NCI-H446 treated with DMSO at 0.1 percent for 48 hours (cell line): ENCODE results near the gene PTX4.
"Not testable (repeated sequence)": the region's sequence is repeated elsewhere in the genome, so short reads cannot be mapped to it uniquely, and the experiment has no call there.

Source experiments
- DNase-seq: peaks from one replicate; lab custom pipeline; 2025; lab: John Stamatoyannopoulos, UW

The PTX4 gene

DNA sequence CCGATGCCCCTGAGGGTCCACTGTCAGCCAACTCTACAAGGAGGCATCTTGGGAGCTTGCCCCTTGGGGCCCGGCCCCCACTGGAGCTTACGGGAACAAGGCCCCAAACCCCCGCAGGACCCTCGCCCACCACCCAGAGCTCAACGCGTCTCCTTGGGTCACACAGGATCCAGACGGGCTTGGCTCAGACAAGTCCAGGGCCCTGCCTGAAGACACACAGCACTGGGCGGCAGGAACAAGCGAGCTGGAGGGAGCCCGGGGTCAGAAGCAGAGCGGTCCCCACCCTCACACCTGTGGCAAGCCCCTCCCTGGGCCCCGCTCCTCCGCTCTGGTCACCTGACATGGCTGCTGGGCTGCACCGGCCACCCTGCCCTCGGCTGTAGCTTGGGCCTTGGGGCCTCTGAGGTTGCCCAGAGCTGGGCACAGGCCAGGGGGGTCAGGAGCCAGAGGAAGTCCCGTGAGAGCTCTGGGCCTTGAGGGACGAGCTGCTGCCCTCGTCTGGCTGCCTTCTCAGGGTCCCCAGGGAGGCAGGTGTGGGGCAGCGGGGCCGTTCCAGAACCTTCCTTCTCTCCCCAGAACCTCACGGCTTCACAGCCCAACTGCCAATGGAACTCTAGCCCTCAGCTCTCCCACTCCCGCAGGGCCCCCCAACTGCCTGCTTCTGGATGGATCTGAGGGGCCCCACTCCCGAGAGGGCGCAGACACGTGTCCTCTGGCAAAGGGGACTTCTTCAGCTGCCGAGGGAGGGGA, 44.6 kb downstream of the PTX4 start, which contains the start of gene CCDC154:
Gene CCDC154, minus strand, starts transcription at position 577 of the 750 bp plus-strand sequence. Its CDS starts 234 bp downstream, at position 343.
- DNase-seq, result no peak

DNA sequence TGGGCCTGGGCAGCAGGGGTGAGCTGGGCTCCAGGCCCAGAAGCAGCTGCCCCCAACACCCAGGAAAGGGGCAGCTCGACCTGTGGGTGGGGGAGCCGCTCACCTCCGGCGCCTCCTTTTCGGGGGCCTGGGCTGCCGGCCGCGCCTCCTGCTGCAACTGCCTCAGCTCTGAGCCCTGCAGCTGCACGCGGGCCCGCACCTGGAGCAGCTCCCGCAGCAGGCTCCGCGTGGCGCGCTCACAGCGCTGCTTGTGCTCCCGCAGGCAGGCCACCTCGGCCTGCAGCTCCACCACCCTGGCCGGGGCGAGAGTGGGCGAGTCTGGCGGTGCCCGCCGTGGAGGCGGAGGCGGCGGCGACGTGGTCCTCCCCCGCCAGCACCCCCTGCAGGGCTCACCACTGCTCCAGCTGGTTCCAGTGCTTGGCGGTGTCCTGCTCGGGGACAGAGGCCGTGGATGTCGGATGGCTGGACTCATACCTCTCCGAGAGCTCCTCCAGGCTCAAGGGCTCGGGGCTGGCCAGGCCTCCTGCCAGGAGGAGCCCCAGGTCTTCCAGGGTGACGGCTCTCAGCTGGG, 45.3 kb downstream of the PTX4 start:
- DNase-seq, result no peak

DNA sequence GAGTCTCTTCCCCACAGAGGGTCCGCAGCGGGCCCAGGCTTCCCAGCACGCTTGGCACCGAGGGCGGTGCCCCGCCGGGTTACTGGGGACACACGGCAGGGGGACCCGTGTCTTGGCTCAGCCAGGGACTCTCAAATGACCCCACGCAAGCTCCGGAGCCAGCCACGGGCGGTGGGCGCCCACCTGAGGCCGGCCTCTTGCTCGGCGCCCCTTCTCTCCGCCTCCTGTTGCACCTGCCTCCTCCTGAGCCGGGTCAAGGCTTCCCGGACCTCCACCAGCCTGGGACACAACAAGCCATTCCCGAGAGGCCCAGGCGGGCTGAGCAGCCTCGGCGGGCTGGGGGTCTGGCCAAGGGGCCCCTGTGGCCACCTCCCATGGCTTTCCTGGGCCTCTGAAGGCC, 46.0 kb downstream of the PTX4 start:
- DNase-seq, result no peak

DNA sequence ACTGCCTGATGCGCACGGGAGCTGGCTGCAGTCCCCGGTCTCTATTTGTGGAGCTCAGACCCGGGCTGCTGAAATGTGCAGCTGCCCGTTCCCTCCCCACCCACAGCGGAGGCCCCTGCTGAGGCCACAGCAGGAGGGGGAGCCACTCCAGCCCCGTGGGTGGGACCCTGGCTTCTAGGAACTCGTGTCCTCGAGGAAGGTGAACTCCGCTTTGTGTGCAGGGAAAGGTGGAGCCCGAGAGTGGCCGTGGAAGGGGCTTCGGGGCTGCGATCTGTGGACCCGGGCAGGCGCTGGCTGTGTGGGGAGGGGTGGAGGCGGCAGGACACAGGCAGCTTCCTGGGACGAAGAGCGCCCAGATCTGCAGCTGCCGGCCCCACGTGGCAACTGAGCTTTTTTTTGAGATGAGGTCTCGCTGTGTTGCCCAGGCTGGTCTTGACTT, 47.3 kb downstream of the PTX4 start:
- DNase-seq, result no peak

DNA sequence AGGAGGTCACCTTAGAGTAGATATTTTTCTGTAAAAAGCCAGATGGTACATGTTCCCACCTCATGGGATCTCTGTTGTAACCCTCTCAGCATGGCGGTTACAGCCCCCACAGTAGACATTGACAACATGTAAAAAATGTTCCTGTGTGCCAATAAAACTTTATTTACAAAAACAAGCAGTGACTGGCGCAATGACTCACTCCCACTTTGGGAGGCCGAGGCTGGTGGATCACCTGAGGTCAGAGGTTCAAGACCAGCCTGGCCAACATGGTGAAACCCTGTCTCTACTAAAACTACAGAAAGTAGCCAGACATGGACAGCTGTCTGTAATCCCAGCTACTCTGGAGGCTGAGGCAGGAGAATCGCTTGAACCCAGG, 49.1 kb downstream of the PTX4 start:
- DNase-seq, result not testable (repeated sequence)

DNA sequence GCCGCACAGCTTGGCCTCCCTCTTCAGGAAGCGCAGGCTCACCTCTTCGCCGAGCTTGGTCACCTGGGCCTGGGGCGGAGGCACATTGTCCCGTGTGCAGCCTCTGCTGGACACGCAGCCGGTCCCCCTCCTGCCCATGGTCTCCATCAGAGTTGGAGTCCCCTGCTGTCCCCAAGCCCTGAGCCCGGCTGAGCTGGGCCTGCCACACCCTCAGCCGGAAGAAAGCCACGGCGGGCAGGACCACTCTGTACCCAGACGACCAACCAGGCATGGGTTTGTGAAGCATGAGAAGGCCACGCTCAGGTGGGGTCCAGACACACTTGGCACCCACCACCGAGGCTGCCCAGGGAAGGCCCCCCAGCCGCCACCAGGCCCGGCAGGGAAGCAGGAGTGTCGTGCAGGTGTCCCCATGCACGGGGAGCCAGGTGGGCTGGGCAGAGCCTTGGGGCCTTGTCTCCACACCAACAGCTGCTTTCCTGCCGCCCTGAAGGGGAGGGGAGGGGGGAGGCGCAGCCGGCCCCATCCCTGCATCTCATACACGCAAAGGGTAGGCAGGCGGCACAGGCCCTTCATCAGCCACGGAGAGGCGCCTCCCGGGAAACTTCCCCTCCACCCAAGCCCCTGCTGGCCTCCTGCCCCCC, 49.6 kb downstream of the PTX4 start:
- no peak for DNase-seq

DNA sequence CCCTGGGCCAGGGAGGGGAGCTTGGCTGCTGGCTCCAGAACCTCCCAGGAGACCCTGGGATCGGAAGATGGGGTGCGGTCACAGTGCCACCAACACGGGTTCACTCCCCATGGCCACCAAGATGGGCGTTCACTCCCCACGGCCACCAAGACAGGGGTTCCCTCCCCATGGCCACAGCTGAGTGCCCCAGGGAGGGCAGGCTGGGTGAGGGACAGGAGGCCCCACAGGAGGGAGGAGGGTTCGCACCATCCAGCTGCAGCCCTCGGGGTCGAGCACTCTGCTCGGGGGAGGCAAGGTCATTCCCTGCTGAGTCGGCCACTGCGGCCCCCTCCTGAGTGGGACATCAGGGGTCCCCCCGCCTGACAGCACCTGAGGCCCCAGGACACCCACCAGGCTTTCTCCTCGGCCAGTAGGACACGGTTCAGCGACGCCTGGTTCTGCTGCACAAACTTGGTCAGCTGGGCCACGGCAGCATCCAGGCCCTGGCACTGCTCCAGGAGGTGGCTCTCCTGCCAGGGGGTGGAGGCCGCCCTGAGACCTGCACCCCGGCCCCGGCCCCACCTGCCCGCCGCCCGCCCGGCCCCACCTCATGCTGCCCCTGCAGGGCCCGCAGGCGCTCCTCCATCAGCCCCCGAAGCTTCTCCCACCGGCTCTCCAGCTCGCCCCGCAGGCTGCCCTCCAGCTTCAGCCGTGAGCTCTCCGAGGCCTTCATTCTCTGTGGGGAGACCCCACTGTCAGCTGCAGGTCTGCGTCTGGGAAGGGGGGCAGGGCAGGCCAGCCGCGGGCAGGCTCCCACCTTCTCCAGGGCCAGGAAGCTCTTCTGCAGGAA, 50.3 kb downstream of the PTX4 start:
- no peak for DNase-seq

DNA sequence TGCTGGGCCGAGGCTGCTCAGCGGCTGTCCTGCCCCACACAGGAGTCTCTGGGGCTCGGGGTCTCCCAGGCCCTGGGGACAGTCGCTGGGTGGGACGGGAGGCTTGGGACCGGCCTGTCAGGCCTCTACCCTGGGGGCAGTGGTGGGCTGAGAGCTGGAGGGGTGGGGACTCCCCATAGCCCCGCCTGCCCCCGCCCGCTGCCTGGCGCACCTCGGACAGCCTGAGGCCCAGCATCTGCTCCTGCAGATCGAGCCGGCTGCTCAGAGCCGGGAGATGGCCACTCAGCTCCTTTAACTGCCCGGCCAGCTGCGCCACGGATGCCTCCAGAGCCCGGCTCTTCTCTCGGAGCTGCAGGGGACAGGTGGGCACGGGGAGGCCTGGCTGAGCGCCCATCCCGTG, 51.1 kb downstream of the PTX4 start:
- no peak for DNase-seq

DNA sequence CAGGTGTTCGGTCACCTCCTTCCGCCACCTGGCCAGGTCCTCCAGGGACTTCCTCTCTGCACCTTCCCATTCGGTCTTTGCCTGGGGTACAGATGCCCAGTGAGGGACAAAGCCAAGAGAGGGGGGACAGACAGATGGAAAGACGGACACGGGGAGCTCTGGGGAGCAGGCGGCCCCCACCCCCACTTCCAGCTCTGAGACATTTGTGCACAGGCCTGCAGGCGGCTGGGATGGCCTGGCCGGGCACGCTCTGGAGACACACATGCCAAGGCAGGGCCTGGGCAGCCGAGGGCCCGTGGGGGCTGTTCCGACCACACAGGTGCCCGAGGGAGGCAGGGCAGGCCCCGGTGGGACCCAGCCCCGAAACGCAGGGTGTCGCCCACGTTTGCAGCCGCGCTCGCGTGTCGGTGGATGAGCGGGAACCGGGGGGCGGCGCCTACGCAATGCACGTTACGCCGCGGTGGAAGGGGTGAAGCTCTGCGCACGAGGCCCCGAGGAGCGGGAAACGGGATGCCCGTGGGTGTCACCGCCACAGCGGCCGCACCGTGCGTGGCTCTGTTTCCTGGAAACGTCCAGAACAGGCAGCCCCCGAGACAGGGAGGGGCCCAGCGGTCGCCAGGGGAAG, 51.9 kb downstream of the PTX4 start:
- no peak for DNase-seq

DNA sequence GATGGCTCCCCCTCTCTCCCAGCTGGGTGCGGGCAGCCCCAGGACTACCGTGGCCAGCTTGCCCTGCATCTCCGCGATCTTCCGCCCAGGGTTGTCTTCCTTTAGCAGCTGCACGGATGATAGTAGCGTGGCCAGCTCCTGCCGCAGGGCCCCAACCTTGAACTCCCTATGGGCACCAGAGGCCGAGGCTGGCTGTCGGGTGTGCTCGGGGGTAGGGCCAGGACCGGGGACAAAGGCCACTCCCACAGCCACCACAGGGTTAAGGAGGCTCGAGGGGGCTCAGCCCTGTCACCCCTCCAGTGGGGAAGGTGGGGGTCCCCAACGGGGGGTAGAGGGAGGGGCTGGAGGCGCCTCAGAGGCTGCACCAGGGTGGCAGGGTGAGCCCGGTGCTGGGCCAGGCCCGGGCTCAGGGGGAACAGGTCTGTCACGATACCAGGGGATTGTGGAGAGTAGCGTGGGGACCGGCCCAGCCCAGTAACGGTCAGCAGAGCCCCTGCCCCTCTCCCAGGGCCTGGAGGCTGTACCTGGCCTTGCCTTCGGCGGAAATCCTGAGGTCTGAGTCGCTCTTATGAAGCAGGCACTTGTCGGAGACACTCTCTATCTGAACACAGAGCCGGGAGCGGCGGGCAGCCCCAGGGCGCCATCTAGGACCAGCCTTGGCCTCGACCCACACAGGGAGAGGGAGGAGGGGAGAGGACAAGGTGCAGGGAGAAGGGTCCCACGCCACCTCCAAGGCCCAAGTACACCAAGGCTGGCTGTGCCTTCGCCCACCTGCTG, 52.6 kb downstream of the PTX4 start:
- no peak for DNase-seq
